ENCODE results near the gene TMEM256.

Gene TMEM256

DNA sequence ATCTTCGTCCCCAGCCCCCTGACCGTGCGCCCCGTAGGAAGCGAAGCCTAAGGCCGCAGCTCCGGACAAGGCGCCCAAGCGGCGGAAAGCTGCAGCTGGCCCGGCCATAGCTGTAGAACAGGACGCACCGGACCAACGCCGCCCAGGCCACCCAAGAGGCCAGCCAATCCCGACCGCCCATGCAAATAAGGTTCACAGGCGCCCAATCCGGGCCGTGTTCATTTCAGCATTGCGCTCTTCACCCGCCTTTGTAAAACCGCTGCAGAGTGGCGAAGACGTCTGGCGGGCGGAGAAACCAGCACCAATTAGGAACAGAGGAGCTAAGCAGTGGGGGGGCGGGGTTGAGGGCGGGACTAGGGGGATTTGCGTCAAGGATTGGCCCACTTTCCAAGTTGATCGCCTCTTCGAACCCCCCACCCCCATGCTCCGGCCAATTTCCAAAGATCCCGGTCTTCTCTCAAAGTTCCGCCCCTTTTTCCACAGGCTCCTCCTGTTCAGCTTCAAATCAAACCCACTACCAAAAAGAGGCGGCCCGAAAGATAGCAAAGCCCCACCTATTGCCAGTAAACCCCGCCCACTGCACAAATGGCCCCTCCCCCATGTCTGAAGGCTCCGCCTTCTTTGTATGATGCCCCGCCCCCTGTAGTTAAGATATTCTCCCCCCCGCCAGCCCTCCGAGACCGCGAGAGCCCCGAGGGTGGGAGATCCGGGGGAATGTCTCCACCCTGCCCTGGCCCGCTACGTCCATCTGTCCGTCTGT lies at the start of gene TMEM256:
Gene TMEM256, minus strand, starts transcription at position 121 of the 760 bp plus-strand sequence. Its CDS starts 13 bp downstream, at position 108.
- DNase-seq = peak; percentile 82 to 85

GRCh38 chr17:7448461-7448860 lies 44.6 kb upstream of the TMEM256 start:
- DNase-seq = no peak

DNA sequence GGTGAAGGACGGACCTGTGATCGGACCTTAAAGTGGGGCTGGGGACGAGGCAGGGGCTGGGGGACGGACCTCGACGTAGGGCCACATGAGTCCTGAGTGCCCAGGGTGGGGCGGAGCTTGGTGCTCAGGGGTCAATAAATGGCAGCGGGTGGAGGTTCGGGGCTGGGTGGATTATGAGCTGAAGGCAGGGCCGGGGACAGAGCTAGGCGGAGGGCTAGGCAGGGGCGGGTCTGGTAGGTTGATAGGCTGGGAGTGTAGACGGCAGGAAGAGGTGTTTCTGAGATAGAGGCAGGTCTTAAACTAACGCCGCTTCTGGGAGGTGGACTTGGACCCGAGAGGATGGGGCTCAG lies 41.7 kb upstream of the TMEM256 start:
- DNase-seq = no peak

DNA sequence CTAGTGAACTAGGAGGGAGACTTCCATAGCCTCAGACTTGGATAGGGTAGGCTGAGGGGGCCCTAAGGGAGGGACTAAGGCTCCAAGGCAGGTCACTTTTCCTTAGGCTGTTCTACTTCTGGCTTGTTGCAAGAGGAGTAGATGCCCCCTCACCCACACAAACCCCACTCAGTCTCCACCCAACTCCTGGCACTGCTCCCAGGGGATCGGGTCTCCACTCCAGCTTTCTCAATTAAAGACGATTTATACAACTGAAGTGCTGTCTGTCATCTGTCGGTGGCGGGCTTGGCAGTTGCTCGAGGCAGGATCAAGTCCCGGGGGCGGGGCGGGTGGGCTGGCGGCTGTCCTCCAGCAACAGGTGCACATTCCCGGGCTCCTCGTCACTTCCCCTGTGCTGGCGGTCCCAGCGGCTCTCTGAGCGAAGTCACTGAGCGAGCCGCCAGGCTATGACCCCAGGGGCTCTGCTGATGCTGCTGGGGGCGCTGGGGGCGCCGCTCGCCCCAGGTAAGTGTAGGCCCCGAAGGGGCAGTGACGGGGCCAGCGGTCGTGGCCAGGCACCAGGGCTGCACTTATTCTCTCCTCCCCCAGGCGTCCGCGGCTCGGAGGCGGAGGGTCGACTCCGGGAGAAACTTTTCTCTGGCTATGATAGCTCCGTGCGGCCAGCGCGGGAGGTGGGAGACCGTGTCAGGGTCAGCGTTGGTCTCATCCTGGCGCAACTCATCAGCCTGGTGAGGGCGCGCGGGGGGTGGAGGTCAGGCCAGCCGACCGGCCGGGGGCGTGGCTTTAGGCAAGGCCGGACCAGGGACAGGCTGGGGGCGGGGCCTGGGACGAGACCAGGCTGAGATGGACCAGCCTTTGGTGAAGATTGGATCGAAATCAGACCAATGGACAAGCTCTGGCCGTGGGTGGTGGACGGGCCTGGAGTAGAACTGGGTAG lies 41.1 kb upstream of the TMEM256 start, which contains the start of gene CHRNB1:
Gene CHRNB1, plus strand, starts transcription at position 380 of the 937 bp plus-strand sequence. Its CDS starts 67 bp downstream, at position 447.
- no peak for DNase-seq

DNA sequence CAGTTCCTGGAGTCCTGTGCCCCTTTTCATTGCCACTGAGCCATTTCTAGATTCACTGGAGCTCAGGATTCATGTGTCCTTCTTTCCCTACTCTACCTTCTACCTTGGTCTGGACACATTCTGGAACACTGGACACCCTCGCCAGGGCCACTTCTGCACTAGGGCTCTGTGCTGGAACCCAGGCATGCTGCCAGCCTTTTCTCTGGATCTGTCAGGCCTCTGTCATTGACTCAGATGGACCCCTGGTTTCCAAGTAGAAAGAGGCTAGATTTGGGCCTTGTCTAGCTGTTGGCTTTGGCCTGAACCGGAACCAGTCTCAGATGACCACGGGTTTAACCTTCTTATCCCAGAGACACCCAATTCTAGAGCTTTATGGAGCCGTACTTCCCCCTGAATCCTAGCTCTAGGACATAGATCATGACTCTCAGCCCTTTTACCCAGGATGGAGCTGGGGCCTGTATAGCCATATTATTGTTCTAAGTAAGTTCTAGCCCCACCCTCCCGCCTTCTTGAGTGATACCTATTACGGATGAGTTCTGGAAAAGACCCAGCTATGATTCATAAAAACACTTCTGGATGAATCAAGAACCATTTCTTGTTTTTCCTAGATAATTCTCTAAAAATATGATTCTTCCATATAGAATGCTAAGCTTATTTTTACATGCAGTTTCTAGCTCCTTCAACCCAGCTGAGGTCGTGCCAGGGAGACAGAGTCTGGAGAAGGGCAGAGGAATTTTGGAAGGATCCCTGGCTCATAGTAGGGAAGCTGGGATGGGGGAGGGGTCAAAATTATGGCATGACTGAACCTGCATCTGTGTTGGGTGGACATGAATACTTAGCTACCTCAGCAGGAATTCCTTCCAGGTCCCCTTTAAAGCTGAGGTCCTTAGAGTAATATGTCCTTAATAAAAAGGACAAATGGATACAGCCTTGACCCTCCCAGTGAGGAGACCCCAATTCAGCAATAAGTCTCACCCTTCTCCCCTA lies 39.9 kb upstream of the TMEM256 start:
- DNase-seq = no peak

GRCh38 chr17:7442142-7442541 lies 38.2 kb upstream of the TMEM256 start:
- DNase-seq = no peak

- no peak for DNase-seq
These were observed 37.4 kb upstream of the TMEM256 start for GRCh38 chr17:7441266-7441665.

DNA sequence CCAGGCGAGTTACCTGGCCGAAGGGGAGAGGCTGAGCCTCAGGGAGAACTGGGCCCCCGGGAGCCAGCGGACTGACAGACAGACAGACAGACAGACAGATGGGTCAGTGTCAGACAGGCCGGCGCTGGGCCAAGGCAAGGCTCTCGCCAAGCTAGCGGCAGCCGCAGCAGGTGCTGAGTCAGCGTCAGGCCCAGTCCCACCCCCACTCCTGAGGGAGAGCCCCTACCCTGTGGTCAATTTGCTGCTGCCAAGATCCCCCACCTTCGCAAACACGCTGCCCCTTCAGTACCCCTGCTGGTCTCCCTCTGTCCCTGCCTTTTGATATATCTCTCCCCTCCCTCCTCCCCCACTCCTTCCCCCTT lies 36.9 kb upstream of the TMEM256 start:
- no peak for DNase-seq

DNA sequence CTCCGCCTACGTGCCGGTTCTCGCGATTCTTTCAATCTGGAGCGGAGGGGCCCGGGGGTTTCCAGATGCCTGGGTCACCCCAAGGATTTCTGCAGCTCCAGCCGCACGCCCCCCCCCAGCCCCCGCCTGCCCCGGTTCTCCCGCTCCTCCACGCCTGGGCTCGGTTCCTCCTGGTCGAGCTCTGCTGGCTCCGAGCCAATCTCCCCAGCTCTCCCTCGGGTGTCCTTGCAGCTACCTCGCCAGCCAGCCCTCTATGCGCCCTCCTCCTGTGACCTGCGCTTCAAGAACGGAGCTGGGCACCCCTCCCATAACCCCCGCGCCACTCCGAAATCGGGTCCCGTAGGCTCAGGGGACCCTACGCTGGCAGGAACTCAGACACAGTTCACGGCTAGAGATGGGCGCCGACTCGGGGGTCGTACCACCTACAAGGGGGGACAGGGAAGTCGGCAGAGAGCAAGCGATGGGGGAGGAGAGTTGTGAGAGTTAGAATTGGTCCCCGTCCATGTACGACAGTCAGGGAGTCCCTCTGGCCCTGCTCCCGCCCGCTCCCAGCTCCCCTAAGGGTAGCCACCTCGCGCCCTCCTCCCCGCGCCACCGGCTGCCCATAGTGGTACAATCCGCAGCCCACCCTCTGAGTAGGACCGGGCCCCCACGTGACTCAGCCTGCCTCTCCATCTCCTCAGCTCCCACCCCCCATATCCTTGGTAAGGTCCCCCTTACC lies 36.4 kb upstream of the TMEM256 start:
- DNase-seq = no peak

DNA sequence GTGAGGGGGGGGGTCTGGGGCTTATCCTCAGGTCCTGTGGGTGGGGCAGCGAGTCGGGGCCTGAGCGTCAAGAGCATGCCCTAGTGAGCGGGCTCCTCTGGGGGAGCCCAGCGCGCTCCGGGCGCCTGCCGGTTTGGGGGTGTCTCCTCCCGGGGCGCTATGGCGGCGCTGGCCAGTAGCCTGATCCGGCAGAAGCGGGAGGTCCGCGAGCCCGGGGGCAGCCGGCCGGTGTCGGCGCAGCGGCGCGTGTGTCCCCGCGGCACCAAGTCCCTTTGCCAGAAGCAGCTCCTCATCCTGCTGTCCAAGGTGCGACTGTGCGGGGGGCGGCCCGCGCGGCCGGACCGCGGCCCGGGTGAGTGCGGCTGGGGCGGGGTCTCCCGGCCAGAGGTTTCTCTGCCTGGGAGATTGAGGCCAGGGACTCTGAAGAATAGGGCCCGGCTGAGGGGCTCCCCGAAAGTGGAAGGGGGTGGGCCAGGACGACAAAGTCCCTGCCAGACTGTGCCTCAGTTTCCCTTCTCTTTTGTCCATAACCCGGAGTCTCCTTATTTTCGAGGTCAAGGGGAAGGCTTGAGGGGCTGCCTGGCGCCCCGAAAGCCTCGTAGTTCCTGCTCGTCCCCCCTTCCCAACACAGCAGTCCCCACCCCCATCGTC lies 35.7 kb upstream of the TMEM256 start, which contains the start of gene FGF11:
Gene FGF11, plus strand, starts transcription at position 51 of the 651 bp plus-strand sequence. Its CDS starts 109 bp downstream, at position 160.
- no peak for DNase-seq

DNA sequence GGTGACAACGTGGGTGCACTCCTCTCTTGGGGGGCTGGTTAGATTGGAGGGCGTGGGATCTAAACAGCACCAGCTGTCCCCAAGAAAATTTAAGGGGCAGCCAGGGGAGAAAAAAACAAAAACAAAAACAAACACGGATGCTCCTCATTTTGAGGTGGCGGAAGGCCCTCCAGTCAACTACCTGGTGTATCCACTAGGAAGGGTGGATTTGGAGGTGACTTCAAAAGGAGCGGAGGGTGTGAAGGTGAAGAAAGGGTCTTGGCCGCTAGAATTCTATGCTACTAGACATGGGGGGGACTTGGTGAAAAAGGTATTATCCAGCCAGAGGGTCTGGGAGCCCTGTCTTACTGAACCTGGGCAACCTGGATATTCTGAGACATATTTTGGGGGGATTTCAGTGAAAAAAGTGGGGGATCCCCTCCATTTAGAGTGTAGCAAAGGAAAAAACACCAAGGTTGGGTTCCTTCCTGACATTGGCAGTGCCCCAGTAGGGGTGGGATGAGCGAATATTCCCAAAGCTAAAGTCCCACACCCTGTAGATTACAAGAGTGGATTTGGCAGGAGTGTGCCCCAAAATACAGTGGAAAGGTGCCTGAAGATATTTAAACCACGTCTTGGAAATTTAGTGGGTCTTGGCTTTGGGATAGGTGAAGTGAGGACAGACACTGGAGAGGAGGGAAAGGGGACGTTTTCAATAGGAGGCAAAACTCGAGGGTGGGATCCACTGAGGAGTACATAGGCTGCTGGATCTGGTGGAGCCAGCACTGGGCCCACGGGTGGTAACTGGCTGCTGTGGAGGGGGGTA lies 35.0 kb upstream of the TMEM256 start:
- DNase-seq = no peak

GRCh38 chr17:7437950-7438614 lies 34.2 kb upstream of the TMEM256 start:
- DNase-seq = peak in 1 of 2 experiments; percentile 20

- DNase-seq = no peak
These were observed 33.5 kb upstream of the TMEM256 start for GRCh38 chr17:7437369-7437863.

DNA sequence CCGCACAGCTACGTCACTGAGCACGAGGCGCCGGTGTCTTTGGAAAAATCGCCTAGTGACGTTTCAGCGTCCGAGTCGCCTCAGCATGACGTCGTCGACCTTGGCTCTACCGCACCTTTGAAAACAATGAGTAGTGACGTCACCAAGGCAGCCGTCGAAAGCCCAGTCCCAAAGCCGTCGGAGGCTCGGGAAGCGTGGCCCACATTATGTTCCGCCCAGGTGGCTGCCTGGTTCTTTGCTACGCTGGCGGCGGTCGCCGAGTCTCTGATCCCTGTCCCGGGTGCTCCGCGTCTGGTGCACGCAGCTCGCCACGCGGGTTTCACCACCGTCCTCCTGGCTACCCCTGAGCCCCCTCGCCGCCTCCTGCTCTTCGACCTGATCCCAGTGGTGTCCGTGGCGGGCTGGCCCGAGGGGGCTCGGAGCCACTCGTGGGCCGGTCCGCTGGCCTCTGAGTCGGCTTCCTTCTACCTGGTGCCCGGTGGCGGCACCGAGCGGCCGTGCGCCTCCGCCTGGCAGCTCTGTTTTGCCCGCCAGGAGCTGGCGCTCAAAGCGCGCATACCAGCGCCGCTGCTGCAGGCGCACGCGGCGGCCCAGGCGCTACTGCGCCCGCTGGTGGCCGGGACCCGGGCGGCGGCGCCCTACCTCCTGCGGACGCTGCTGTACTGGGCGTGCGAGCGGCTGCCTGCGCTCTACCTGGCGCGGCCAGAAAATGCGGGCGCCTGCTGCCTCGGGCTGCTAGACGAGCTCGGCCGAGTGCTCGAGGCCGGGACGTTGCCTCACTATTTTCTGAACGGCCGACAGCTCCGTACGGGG lies 32.9 kb upstream of the TMEM256 start:
- DNase-seq = peak; percentile 23 to 51

DNA sequence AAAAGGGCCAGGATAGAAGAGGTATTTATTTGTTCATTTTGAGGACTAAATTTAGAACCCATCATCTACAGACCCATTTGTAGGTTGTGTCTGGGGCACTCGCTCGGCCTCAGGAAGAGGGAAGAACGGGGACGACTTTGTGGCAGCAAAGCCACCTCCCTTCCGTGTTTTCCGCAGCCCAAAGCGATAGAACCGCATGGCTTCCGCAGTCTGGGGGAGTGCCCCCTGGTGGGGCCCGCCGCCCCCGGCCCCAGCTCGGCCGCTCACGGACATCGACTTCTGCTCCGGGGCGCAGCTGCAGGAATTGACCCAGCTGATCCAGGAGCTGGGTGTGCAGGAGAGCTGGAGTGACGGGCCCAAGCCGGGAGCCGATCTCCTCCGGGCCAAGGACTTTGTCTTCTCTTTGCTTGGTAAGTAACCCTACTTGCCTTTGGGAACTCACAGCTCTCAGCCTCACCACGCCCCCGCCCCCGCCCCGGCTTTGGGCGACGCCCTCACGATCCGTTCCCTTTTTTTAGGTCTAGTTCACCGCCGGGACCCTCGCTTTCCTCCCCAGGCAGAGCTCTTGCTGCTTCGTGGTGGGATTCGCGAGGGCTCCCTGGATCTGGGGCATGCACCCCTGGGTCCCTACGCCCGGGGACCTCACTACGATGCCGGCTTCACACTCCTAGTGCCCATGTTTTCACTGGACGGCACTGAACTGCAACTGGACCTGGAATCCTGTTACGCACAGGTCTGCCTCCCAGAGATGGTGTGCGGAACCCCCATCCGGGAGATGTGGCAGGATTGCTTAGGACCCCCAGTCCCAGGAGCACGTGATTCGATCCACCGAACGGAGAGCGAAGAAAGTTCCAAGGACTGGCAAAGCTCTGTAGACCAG lies 32.0 kb upstream of the TMEM256 start:
- DNase-seq = no peak

GRCh38 chr17:7432296-7432695 lies 28.4 kb upstream of the TMEM256 start:
- DNase-seq = no peak

DNA sequence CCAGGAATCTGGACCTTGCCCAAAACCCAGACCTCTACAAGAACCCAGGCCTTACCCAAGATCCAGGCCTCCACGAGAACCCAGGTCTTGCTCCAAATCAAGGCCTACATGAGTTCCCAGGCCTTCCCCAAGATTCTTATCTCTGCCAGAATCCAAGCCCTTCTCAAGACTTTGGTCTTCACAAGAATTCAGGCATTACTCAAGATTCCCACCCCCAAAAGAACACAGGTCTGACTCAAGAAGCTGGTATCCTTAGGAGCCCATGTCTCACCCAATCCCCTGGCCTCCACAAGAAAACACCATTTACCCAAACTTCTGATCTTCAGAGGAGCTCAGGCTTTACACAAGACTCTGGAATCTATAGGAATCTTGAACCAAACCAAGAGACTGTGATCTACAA lies 27.3 kb upstream of the TMEM256 start:
- DNase-seq = no peak

DNA sequence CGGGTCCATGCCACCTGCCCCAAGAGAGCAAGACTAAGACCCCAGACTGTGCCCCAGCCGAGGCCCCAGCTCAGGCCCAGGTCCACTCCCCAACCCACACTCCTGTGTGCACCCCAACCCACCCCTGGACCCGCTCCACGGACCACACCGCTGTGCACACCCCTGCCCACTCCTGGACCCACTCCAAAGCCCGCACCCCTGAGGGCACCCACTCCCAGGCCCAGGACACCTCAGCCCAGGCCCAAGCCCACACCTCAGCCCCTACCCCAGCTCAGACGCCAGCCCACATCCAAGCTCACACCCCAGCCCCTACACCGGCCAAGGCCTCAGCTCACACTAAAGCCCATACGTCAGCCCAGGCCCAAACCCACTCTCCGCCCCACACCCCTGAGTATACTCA lies 25.8 kb upstream of the TMEM256 start:
- DNase-seq = no peak
